ENCODE measurements around the gene CLEC1A.
A peak's percentile ranks its signal among the peaks of the same experiment; 100 is the strongest.

CLEC1A gene

DNA sequence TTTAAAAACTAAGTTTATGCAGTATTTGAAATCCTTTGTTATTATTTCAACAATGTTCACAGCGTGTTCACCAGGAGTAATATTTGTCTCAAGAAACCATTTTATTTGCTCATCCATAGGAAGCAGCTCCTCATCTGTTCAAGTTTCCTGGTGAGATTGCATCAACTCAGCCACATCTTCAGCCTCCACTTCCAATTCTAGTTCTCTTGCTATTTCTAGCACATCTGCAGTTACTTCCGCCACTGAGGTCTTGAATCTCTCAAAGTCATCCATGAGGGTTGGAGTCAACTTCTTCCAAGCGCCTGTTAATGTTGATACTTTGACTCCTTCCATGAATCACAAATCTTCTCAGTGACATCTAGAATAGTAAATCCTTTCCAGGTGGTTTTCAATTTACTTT lies 50.3 kb downstream of the CLEC1A start:
- H3K4me3 ChIP-seq (replicated peaks; ENCODE audit: insufficient read depth, low read length) = no peak overlapping the region
- H3K27ac ChIP-seq (replicated peaks) = no peak overlapping the region
- TF ChIP-seq SPI1 (IDR thresholded peaks at IDR 0.05; ENCODE audit: borderline replicate concordance, low read depth) = no peak
- no peak for TF ChIP-seq POLR2AphosphoS5 (IDR thresholded peaks at IDR 0.05; ENCODE audit: low read depth)
- TF ChIP-seq, protein P1, sequence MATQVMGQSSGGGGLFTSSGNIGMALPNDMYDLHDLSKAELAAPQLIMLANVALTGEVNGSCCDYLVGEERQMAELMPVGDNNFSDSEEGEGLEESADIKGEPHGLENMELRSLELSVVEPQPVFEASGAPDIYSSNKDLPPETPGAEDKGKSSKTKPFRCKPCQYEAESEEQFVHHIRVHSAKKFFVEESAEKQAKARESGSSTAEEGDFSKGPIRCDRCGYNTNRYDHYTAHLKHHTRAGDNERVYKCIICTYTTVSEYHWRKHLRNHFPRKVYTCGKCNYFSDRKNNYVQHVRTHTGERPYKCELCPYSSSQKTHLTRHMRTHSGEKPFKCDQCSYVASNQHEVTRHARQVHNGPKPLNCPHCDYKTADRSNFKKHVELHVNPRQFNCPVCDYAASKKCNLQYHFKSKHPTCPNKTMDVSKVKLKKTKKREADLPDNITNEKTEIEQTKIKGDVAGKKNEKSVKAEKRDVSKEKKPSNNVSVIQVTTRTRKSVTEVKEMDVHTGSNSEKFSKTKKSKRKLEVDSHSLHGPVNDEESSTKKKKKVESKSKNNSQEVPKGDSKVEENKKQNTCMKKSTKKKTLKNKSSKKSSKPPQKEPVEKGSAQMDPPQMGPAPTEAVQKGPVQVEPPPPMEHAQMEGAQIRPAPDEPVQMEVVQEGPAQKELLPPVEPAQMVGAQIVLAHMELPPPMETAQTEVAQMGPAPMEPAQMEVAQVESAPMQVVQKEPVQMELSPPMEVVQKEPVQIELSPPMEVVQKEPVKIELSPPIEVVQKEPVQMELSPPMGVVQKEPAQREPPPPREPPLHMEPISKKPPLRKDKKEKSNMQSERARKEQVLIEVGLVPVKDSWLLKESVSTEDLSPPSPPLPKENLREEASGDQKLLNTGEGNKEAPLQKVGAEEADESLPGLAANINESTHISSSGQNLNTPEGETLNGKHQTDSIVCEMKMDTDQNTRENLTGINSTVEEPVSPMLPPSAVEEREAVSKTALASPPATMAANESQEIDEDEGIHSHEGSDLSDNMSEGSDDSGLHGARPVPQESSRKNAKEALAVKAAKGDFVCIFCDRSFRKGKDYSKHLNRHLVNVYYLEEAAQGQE (IDR thresholded peaks at IDR 0.05; ENCODE audit: insufficient replicate concordance, low read depth) = no peak
- TF ChIP-seq, protein P2, sequence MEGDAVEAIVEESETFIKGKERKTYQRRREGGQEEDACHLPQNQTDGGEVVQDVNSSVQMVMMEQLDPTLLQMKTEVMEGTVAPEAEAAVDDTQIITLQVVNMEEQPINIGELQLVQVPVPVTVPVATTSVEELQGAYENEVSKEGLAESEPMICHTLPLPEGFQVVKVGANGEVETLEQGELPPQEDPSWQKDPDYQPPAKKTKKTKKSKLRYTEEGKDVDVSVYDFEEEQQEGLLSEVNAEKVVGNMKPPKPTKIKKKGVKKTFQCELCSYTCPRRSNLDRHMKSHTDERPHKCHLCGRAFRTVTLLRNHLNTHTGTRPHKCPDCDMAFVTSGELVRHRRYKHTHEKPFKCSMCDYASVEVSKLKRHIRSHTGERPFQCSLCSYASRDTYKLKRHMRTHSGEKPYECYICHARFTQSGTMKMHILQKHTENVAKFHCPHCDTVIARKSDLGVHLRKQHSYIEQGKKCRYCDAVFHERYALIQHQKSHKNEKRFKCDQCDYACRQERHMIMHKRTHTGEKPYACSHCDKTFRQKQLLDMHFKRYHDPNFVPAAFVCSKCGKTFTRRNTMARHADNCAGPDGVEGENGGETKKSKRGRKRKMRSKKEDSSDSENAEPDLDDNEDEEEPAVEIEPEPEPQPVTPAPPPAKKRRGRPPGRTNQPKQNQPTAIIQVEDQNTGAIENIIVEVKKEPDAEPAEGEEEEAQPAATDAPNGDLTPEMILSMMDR (IDR thresholded peaks at IDR 0.05; ENCODE audit: insufficient read depth, low read length) = no peak
- TF ChIP-seq GABPA (IDR thresholded peaks at IDR 0.05; ENCODE audit: low read depth) = no peak
- no peaks in the 10 kb centered on the region for H3K27me3 ChIP-seq (ENCODE audit: insufficient read depth, poor library complexity, severe bottlenecking)
- DNase-seq (ENCODE audit: low read depth in 1 of 2, low spot score in 1 of 2) = peak; percentile 43 to 48

GRCh38 chr12:10042167-10042566 lies 56.6 kb downstream of the CLEC1A start:
- no peak for DNase-seq (ENCODE audit: low read depth in 1 of 2, low spot score in 1 of 2)
- H3K27ac ChIP-seq (replicated peaks) = no peak overlapping the region
- H3K27me3 ChIP-seq (ENCODE audit: insufficient read depth, poor library complexity, severe bottlenecking) = no peaks in the 10 kb centered on the region
- H3K4me3 ChIP-seq (replicated peaks; ENCODE audit: insufficient read depth, low read length) = no peak overlapping the region
- no peak for TF ChIP-seq GABPA (IDR thresholded peaks at IDR 0.05; ENCODE audit: low read depth)
- TF ChIP-seq, protein P2 (IDR thresholded peaks at IDR 0.05; ENCODE audit: insufficient read depth, low read length) = no peak

DNA sequence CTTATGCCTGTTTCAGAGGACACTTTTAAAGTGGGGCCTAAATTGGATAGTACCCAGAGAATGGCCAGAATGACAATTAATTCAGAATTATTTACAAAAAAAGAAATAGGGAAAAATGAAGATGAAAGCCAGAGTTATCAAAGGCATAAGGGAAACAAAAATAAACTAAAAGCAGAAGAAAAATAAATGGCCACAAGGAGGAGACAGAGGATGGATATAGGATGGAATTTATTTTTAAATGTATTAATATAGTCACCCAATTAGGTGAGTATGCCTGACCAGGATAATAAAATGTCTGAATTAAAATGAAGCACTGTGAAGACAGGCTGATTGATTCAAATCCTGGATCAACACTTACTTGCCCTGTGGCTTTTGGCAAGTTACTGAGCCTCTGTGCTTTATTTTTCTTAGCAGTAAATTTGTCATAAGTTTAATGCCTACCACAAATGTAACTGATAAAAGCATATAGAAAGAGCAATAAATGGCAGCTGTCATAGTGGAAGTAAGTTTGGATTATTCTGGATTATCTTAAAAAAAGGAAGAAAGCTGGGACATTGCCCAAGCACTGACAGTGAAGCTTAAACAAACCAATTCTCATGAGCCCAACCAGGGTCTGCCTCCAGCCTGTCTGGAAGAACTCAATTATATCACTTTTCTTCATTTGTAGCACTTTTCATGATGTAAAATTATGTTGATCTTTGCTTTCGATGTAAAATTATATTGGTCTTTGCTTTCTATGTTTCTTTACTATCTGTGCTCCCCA lies 64.8 kb downstream of the CLEC1A start:
- Histone ChIP-seq H3K4me3 (replicated peaks; ENCODE audit: insufficient read depth, low read length) (no peak overlapping the region), H3K27ac (replicated peaks) (peak overlapping the region; percentile 34; the same call in 1 of the 2 replicates), H3K27me3 (ENCODE audit: insufficient read depth, poor library complexity, severe bottlenecking) (no peaks in the 10 kb centered on the region)
- TF ChIP-seq, protein P2 (IDR thresholded peaks at IDR 0.05; ENCODE audit: insufficient read depth, low read length) = peak; percentile 2
- TF ChIP-seq SPI1 (IDR thresholded peaks at IDR 0.05; ENCODE audit: borderline replicate concordance, low read depth) = no peak
- no peak for TF ChIP-seq GABPA (IDR thresholded peaks at IDR 0.05; ENCODE audit: low read depth)
- no peak for DNase-seq (ENCODE audit: low read depth in 1 of 2, low spot score in 1 of 2)

GRCh38 chr12:10031771-10032175 lies 67.0 kb downstream of the CLEC1A start:
- TF ChIP-seq, protein P1 (IDR thresholded peaks at IDR 0.05; ENCODE audit: insufficient replicate concordance, low read depth) = no peak
- TF ChIP-seq POLR2AphosphoS5 (IDR thresholded peaks at IDR 0.05; ENCODE audit: low read depth) = no peak
- TF ChIP-seq GABPA (IDR thresholded peaks at IDR 0.05; ENCODE audit: low read depth) = no peak

More at GRCh38 chr12:10031771-10032175, 67.0 kb downstream of the CLEC1A start:
- DNase-seq (ENCODE audit: low read depth in 1 of 2, low spot score in 1 of 2) = no peak
- Histone ChIP-seq H3K27ac (replicated peaks) (peak overlapping the region; percentile 96), H3K27me3 (ENCODE audit: insufficient read depth, poor library complexity, severe bottlenecking) (no peaks in the 10 kb centered on the region), H3K4me3 (replicated peaks; ENCODE audit: insufficient read depth, low read length) (no peak overlapping the region)

Data from HL-60 (cell line).